NCI-H526 treated with DMSO at 0.1 percent for 48 hours (cell line): Measurements from ENCODE around the gene MARS1.
A peak's percentile ranks its signal among the peaks of the same experiment; 100 is the strongest.
"Not testable (repeated sequence)": the region's sequence is repeated elsewhere in the genome, so short reads cannot be mapped to it uniquely, and the experiment has no call there.

ENCODE experiments used
- DNase-seq: peaks from one replicate; lab custom pipeline; 2025; lab: John Stamatoyannopoulos, UW

The MARS1 gene

DNA sequence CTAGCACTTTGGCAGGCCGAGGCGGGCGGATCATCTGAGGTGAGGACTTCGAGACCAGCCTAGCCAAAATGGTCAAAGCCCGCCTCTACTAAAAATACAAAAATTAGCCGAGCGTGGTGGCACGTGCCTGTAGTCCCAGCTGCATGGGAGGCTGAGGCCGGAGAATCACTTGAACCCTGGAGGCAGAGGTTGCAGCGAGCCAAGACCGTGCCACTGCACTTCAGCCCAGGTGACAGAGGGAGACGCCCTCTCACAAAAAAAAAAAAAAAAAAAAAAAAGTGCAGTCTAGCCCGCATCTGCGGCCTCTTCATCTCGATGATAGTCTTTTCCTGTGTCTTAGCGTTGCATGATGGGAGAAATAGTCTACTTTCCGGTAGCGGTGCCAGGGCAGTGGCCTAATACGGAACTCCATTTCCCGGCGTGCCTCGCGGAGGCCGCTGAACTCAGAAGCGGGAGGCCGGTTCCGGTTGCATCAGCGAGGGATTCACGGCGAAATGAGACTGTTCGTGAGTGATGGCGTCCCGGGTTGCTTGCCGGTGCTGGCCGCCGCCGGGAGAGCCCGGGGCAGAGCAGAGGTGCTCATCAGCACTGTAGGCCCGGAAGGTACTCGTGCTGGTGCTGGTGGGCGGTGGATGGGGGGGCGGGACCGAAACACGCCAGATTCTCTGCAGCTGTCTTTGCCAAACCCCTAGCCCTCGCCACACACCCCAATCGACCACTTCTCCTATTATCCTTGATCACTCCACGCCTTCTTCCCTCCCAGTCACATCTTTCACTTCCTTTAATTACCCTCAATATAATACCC lies at the start of gene MARS1:
TSS of gene MARS1 (plus strand) at position 472 of the 805 bp plus-strand sequence. CDS start at position 495, 23 bp downstream.
- peak; percentile 92 for DNase-seq

DNA sequence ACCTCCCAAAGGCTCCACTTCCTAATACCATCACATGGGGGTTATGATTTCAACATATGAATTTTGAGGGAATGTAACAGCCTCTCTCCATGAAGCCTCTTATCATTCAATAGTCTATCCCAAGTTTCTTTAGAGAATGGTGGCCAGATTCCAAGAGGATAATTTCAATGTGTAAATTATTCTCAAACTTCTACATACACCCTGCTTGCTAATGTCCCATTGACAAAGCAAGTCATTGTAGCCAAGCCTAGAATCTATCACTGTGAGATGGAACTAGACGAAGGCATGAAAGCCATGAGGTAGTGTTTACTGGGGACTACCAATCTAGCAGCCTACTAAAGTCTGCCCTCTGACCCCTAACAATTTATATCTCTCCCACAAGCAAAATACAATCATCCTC lies 49.5 kb upstream of the MARS1 start:
- DNase-seq: no peak

DNA sequence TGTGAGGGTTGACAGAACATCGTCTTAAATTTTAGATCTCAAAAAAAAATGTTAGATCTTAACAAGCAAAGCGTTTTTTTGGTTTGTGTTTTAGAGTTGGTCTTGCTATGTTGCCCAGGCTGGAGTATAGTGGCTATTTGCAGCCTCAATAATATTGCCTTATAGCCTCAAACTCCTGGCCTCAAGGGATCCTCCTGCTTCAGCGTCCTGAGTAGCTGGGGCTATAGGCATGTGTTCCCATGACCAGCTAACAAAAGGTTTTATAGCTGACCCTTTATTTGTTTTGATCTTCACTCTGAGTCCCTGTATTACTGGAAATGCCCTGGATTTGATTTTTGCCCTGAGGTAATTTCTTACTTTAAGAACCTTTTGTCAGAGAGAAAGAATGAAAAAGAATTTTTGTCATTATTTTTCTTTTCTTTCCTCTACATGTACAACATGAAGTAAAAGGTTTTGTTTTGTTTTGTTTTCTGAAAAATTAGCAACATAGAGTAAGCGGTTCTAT lies 48.1 kb upstream of the MARS1 start:
- no peak for DNase-seq

DNA sequence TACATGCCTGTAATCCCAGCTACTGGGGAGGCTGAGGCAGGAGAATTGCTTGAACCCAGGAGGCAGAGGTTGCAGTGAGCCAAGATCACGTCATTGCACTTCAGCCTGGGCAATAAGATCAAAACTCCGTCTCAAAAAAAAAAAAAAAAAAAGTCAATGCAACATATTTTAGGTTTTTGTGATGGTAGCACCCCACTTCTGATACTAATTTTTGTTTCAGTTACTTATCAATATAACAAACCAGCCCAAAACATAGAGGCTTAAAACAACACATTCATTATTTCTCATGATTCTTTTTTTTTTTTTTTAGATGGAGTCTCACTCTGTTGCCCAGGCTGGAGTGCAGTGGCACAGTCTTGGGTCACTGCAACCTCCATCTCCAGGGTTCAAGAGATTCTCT lies 46.5 kb upstream of the MARS1 start:
- DNase-seq: not testable (repeated sequence)

DNA sequence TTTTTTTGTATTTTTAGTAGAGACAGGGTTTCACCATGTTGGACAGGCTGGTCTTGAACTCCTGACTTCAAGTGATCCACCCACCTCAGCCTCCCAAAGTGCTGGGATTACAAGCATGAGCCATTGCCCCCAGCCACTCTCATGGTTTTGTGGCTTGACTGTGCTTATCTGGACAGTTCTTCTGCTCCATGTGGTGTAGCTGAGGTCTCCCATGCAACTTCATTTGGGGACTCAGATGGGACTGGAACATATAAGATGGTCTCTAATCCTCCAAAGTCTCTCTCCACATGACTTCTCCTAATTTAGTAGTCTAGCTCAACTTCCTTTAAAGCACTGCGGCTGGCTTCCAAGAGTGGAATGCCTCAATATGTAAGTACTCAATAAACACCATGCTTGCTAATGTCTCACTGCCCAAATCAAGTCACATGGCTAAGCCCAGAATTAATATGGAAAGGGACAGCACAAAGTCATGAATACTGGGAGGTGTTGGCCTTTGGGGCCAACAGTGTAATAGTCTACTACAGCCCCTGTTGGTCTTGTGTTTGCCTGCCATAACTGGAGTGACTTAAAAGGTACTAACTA lies 45.9 kb upstream of the MARS1 start:
- DNase-seq: no peak

DNA sequence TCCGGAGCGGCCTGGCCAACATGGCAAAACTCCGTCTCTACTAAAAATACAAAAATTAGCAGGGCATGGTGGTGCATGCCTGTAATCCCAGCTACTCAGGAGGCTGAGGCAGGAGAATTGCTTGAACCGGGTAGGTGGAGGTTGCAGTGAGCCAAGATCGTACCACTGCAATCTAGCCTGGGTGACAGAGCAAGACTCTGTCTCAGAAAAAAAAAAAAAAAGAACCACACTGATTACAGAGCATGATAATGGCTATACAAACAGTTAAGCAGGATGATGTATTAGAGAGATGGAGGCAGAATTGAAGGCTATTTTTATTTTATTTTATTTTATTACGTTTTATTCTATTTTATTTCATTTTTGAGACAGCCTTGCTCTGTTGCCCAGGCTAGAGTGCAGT lies 43.5 kb upstream of the MARS1 start:
- not testable (repeated sequence) for DNase-seq

DNA sequence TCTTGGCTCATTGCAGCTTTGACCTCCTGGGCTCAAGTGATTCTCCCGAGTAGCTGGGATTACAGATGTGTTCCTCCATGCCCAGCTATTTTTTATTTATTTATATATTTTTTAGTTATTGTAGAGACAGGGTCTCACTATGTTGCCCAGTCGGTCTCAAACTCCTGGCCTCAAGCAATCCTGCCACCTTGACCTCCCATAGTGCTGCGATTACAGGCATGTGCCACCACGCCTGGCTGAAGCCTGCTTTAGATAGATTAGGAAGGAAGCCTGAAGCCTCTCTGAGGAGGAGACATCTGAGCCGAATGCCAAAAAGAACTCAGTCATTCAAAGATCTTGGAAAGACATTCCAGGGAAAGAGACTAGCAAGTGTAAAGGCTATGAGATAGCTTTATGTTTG lies 43.1 kb upstream of the MARS1 start:
- no peak for DNase-seq

DNA sequence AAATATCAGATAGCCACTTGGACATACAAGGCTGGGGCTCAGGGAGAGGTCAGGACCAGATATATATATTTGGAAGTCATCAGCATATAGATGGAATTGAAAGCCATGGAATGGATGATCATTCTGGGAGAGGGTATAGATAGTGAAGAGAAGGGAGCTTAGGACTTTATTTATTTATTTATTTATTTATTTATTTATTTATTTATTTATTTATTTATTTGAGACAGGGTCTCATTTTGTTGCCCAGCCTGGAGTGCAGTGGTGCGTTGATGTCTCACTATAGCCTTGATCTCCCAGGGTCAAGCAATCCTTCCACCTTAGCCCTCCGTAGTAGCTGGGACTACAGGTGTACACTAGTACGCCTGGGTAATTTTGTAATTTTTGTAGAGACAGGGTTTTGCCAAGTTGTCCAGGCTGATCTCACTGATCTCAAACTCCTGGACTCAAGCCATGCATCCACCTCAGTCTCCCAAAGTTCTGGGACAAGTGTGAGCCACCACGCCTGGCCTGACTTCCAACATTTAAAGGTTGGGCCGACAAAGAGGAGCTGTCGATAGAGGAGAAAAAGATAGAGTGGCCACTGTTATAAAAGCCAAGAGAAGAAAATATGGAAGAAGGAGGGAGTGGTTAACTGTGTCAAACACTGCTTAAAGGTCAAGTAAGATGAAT lies 41.4 kb upstream of the MARS1 start:
- no peak for DNase-seq

DNA sequence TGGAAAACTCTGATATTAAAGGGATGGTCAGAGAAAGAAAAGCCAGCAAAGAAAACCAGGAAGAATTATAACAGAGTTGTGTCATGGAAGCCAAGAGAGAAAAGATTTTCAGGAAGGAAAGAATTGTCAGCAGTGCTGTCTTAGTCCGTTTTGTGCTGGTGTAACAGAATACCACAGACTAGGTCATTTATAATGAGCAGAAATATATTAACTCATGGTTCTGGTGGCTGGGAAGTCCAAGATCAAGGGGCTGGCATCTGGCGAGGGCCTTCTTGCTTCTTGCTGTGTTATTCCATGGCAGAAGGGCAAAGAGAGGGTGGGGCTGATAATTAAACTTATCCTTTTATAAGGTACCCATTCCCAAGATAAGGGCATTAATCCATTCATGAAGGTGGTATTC lies 39.2 kb upstream of the MARS1 start:
- no peak for DNase-seq

DNA sequence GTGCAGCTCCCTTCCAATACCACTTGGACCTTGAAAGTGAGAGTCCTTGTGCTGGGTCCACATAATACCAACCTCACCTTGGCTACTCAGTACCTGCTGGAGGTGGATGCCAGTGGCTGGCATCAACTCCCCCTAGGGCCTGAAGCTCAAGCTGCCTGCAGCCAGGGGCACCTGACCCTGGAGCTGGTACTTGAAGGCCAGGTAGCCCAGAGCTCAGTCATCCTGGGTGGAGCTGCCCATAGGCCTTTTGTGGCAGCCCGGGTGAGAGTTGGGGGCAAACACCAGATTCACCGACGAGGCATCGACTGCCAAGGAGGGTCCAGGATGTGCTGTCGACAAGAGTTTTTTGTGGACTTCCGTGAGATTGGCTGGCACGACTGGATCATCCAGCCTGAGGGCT lies 38.5 kb upstream of the MARS1 start:
- no peak for DNase-seq

DNA sequence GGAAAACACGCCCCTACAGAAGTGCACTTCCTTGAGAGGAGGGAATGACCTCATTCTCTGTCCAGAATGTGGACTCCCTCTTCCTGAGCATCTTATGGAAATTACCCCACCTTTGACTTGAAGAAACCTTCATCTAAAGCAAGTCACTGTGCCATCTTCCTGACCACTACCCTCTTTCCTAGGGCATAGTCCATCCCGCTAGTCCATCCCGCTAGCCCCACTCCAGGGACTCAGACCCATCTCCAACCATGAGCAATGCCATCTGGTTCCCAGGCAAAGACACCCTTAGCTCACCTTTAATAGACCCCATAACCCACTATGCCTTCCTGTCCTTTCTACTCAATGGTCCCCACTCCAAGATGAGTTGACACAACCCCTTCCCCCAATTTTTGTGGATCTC lies 37.8 kb upstream of the MARS1 start:
- no peak for DNase-seq

DNA sequence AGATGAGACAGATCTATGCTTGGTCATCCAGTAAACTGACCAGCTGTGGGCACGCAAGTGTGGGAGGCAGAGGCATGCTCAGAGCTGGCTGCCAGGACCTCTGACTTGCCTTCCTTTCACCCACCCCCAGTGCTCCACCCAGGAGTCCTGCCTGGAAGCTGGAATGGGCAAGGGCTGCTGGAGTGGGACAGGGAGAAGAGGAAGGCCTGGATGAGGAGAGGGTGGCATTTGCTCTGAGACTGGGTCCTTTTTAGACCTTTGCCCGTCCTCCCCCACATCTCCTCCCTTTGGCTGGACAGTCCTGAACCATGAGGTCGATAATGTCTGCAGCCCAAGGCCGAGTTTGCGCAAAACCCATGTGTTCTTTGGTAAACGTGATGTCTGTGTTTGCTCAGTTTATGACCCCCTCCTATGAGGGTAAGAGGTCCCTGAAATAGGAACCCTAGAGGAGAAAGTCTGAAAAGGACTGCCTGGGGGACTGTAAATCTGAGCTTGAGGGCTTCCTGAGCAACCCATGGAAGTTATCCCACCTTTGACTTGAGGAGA lies 36.6 kb upstream of the MARS1 start:
- DNase-seq: no peak

DNA sequence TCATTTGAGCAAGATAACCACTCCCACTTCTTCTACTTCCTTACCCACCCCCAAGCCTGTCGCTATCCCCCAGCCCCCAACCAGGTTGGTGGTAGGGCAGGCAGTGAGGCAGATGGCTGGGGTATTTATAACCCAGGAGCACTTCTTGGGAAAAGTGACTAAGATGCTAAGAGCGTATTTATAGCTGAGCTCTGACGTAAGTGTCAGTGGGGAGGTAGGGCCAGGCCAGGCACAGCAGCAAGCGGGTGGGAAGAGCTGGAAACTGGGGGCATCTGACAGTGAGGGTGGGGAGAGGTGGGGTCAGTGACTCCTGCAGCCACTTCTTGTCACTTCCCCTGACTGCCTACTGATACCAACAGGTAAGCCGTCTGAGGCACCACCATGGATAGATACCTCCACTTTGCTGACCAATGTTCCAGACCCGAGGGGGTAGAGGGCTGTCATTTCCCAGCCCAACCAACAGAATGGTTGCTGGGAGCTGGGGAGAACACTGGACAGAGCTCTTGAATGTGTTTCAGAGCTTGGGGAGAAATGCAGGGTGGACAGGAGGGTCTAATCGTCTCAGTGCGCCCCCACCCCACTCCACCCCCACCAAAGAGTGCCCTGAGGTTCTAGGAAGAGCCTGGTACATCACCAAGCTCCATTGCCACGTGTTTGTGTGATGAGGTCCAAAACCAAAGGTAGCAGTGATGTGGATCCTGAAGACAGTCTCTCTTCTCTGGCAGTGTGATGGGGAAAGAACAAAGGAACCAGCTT lies 35.5 kb upstream of the MARS1 start:
- DNase-seq: no peak

DNA sequence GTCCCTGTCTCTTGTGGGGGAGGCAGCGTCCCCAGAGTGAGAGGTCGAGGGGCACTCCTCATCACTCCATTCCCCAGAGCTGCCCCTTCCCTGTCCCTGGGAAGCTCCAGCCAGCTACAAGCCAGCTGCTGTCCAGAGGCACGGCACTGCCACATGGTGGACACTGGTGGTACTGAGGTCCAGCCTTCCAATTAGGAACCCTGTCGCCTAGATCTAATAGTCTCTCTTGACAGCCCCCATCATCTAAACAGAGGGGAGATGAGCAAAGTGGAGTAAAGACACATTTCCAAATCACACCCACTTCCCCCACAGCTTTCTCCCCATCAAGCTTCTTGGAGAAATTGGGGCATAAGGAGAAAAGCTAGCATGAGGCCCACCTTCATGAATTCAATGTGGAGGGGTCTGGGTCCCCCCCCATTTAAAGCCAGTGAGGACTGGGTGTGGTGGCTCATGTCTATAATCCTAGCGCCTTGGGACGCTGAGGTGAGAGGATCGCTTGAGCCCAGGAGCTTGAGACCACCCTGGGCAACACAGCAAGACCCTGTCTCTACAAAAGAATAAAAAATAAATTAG lies 34.8 kb upstream of the MARS1 start:
- DNase-seq: peak; percentile 15

DNA sequence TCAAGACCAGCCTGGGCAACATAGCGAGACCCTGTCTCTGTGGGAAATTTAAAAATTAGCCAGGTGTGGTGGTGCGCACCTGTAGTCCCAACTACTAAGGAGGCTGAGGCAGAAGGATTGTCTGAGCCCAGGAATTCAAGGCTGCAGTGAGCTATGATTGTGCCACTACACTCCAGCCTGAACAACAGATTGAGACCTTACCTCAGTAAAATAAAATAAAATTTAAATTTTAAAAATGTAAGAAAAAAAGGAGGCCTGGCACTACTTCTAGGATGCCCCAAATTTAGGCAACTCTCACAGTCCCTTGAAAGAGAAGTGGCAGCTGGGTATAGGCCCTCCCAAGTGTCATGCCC lies 33.7 kb upstream of the MARS1 start:
- no peak for DNase-seq

DNA sequence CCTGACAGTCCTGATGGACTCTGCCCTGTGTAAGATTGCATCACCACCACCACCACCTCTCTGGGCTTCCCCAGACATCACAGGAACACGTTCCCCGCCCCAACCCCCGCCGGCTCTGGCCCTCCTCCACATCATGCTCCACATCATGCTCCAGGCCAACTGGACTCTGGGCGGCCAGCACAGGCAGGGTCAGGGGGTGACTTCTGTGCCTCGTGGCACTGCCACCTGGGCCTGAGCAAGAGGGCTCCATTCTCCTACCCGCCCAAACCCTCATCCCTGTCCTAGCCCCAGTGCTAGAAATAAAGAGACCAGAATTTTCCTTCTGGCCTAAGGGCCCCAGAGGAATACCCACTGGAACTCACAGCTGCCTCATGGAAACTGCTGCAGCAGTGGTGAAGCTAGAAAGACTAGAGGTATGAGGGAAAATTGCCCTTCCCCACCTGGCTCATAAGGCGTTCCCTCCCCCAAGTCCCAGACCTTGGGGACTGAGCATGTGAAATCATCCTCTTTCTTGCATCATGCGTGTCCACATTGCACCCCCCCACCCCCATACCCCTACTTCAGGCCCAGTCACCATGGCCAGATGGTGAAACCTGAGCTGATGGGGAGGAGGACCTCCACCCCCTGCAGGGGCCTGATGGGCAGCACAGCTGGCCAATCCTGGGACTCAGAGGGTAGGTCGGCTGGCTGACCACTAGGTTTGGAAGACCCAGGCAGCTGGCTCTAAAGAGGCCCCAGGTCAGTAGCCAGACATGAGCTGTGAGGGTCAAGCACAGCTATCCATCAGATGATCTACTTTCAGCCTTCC lies 33.1 kb upstream of the MARS1 start, which contains the start of gene INHBE:
TSS of gene INHBE (plus strand) at position 742 of the 808 bp plus-strand sequence. CDS start 230 bp downstream, outside the sequence.
- DNase-seq: no peak

DNA sequence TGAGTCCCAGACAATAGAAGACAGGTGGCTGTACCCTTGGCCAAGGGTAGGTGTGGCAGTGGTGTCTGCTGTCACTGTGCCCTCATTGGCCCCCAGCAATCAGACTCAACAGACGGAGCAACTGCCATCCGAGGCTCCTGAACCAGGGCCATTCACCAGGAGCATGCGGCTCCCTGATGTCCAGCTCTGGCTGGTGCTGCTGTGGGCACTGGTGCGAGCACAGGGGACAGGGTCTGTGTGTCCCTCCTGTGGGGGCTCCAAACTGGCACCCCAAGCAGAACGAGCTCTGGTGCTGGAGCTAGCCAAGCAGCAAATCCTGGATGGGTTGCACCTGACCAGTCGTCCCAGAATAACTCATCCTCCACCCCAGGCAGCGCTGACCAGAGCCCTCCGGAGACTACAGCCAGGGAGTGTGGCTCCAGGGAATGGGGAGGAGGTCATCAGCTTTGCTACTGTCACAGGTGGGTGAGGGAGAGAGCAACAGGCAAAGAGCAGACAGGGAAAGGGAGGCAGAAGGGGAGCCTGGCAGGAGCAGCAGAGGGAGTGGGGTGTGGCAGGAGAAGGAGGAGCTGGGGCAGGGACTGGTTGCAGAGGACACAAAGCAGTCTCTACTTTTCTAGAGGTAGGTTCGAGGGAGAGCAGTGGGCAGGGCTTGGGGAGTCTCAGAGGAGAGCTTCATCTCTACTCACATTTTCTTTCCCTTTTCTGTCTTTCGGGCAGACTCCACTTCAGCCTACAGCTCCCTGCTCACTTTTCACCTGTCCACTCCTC lies 32.3 kb upstream of the MARS1 start:
- DNase-seq: no peak

DNA sequence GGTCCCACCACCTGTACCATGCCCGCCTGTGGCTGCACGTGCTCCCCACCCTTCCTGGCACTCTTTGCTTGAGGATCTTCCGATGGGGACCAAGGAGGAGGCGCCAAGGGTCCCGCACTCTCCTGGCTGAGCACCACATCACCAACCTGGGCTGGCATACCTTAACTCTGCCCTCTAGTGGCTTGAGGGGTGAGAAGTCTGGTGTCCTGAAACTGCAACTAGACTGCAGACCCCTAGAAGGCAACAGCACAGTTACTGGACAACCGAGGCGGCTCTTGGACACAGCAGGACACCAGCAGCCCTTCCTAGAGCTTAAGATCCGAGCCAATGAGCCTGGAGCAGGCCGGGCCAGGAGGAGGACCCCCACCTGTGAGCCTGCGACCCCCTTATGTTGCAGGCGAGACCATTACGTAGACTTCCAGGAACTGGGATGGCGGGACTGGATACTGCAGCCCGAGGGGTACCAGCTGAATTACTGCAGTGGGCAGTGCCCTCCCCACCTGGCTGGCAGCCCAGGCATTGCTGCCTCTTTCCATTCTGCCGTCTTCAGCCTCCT lies 31.6 kb upstream of the MARS1 start:
- DNase-seq: peak; percentile 44

DNA sequence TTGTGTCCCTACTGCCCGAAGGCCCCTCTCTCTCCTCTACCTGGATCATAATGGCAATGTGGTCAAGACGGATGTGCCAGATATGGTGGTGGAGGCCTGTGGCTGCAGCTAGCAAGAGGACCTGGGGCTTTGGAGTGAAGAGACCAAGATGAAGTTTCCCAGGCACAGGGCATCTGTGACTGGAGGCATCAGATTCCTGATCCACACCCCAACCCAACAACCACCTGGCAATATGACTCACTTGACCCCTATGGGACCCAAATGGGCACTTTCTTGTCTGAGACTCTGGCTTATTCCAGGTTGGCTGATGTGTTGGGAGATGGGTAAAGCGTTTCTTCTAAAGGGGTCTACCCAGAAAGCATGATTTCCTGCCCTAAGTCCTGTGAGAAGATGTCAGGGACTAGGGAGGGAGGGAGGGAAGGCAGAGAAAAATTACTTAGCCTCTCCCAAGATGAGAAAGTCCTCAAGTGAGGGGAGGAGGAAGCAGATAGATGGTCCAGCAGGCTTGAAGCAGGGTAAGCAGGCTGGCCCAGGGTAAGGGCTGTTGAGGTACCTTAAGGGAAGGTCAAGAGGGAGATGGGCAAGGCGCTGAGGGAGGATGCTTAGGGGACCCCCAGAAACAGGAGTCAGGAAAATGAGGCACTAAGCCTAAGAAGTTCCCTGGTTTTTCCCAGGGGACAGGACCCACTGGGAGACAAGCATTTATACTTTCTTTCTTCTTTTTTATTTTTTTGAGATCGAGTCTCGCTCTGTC lies 31.0 kb upstream of the MARS1 start:
- no peak for DNase-seq
